Stimulated activated naive CD8-positive, alpha-beta T cell treated with anti-CD3 and anti-CD28 coated beads, Interleukin-15, Interleukin-2, amounts not matched to agents 100 ng/mL and 50 ng/mL, for 24 hours (primary cell): ENCODE measurements around the gene AVPR1B.

ENCODE experiments used
- H3K27ac Mint-ChIP-seq: one replicate; pipeline ENCODE4 v1.8.0; 2021; ENCODE audit warnings: mild to moderate bottlenecking, mixed read lengths
- H3K27me3 Mint-ChIP-seq: one replicate; pipeline ENCODE4 v1.8.0; 2021; ENCODE audit warnings: mixed read lengths
- H3K36me3 Mint-ChIP-seq: one replicate; pipeline ENCODE4 v1.8.0; 2021; ENCODE audit warnings: low read depth, mixed read lengths
- H3K4me1 Mint-ChIP-seq: one replicate; pipeline ENCODE4 v1.8.0; 2021; ENCODE audit warnings: low read depth, mixed read lengths
- H3K4me3 Mint-ChIP-seq: one replicate; pipeline ENCODE4 v1.8.0; 2021; ENCODE audit warnings: mild to moderate bottlenecking, mixed read lengths
- H3K9me3 Mint-ChIP-seq: one replicate; pipeline ENCODE4 v1.8.0; 2021; ENCODE audit warnings: mixed read lengths

AVPR1B gene

GRCh38 chr1:206105464-206105995, 11.7 kb downstream of the AVPR1B start:
- no peak overlapping the region for H3K27ac Mint-ChIP-seq
- no peaks in the 10 kb centered on the region for H3K9me3 Mint-ChIP-seq
- no peak overlapping the region for H3K4me3 Mint-ChIP-seq
- no peaks in the 10 kb centered on the region for H3K36me3 Mint-ChIP-seq
- no peaks in the 10 kb centered on the region for H3K4me1 Mint-ChIP-seq
- no peaks in the 10 kb centered on the region for H3K27me3 Mint-ChIP-seq

- Mint-ChIP-seq H3K9me3 (no peaks in the 10 kb centered on the region), H3K27me3 (peaks cover 7% of the 10 kb centered on the region), H3K4me1 (no peaks in the 10 kb centered on the region), H3K27ac (no peak overlapping the region), H3K4me3 (no peak overlapping the region), H3K36me3 (no peaks in the 10 kb centered on the region)
These were observed 13.2 kb downstream of the AVPR1B start for GRCh38 chr1:206103979-206104378.

GRCh38 chr1:206102292-206102936, 14.8 kb downstream of the AVPR1B start:
- no peaks in the 10 kb centered on the region for H3K4me1 Mint-ChIP-seq
- peaks cover 12% of the 10 kb centered on the region for H3K27me3 Mint-ChIP-seq
- no peak overlapping the region for H3K4me3 Mint-ChIP-seq
- H3K36me3 Mint-ChIP-seq = no peaks in the 10 kb centered on the region
- no peaks in the 10 kb centered on the region for H3K9me3 Mint-ChIP-seq
- no peak overlapping the region for H3K27ac Mint-ChIP-seq

- peaks cover 12% of the 10 kb centered on the region for H3K27me3 Mint-ChIP-seq
- H3K36me3 Mint-ChIP-seq = no peaks in the 10 kb centered on the region
- no peaks in the 10 kb centered on the region for H3K4me1 Mint-ChIP-seq
- no peak overlapping the region for H3K27ac Mint-ChIP-seq
- no peak overlapping the region for H3K4me3 Mint-ChIP-seq
- H3K9me3 Mint-ChIP-seq = no peaks in the 10 kb centered on the region
These were observed 15.7 kb downstream of the AVPR1B start for GRCh38 chr1:206101351-206102045.

GRCh38 chr1:206100226-206100815, 16.9 kb downstream of the AVPR1B start:
- H3K9me3 Mint-ChIP-seq = no peaks in the 10 kb centered on the region
- peaks cover 12% of the 10 kb centered on the region for H3K27me3 Mint-ChIP-seq
- H3K4me3 Mint-ChIP-seq = no peak overlapping the region
- no peak overlapping the region for H3K27ac Mint-ChIP-seq
- H3K36me3 Mint-ChIP-seq = no peaks in the 10 kb centered on the region
- no peaks in the 10 kb centered on the region for H3K4me1 Mint-ChIP-seq

GRCh38 chr1:206098242-206098919, 18.8 kb downstream of the AVPR1B start:
- no peak overlapping the region for H3K27ac Mint-ChIP-seq
- H3K27me3 Mint-ChIP-seq = peaks cover 20% of the 10 kb centered on the region
- no peaks in the 10 kb centered on the region for H3K4me1 Mint-ChIP-seq
- no peaks in the 10 kb centered on the region for H3K36me3 Mint-ChIP-seq
- H3K4me3 Mint-ChIP-seq = no peak overlapping the region
- no peaks in the 10 kb centered on the region for H3K9me3 Mint-ChIP-seq

GRCh38 chr1:206097381-206097780, 19.8 kb downstream of the AVPR1B start:
- H3K27me3 Mint-ChIP-seq = peaks cover 20% of the 10 kb centered on the region
- no peaks in the 10 kb centered on the region for H3K36me3 Mint-ChIP-seq
- H3K9me3 Mint-ChIP-seq = no peaks in the 10 kb centered on the region
- no peaks in the 10 kb centered on the region for H3K4me1 Mint-ChIP-seq
- H3K27ac Mint-ChIP-seq = no peak overlapping the region
- H3K4me3 Mint-ChIP-seq = no peak overlapping the region

GRCh38 chr1:206094024-206094423, 23.2 kb downstream of the AVPR1B start:
- H3K27me3 Mint-ChIP-seq = peaks cover 12% of the 10 kb centered on the region
- no peaks in the 10 kb centered on the region for H3K9me3 Mint-ChIP-seq
- H3K36me3 Mint-ChIP-seq = no peaks in the 10 kb centered on the region
- no peak overlapping the region for H3K27ac Mint-ChIP-seq
- H3K4me1 Mint-ChIP-seq = no peaks in the 10 kb centered on the region
- no peak overlapping the region for H3K4me3 Mint-ChIP-seq

- no peaks in the 10 kb centered on the region for H3K9me3 Mint-ChIP-seq
- H3K4me3 Mint-ChIP-seq = no peak overlapping the region
- H3K27me3 Mint-ChIP-seq = peaks cover 3% of the 10 kb centered on the region
- H3K4me1 Mint-ChIP-seq = no peaks in the 10 kb centered on the region
- no peaks in the 10 kb centered on the region for H3K36me3 Mint-ChIP-seq
- H3K27ac Mint-ChIP-seq = no peak overlapping the region
These were observed 27.8 kb downstream of the AVPR1B start for GRCh38 chr1:206089341-206089740.

- Mint-ChIP-seq H3K4me1 (peaks cover 7% of the 10 kb centered on the region), H3K4me3 (no peak overlapping the region), H3K27ac (no peak overlapping the region), H3K27me3 (no peaks in the 10 kb centered on the region), H3K36me3 (no peaks in the 10 kb centered on the region), H3K9me3 (no peaks in the 10 kb centered on the region)
These were observed 30.1 kb downstream of the AVPR1B start for GRCh38 chr1:206087091-206087490.

GRCh38 chr1:206083750-206084149, 33.4 kb downstream of the AVPR1B start:
- H3K27ac Mint-ChIP-seq = no peak overlapping the region

GRCh38 chr1:206082831-206083695, 34.1 kb downstream of the AVPR1B start:
- no peaks in the 10 kb centered on the region for H3K36me3 Mint-ChIP-seq
- no peaks in the 10 kb centered on the region for H3K9me3 Mint-ChIP-seq
- H3K4me3 Mint-ChIP-seq = no peak overlapping the region
- peaks cover 24% of the 10 kb centered on the region for H3K4me1 Mint-ChIP-seq
- no peaks in the 10 kb centered on the region for H3K27me3 Mint-ChIP-seq
- H3K27ac Mint-ChIP-seq = no peak overlapping the region

More at GRCh38 chr1:206083750-206084149, 33.4 kb downstream of the AVPR1B start:
- Mint-ChIP-seq H3K4me1 (peaks cover 24% of the 10 kb centered on the region), H3K9me3 (no peaks in the 10 kb centered on the region), H3K27me3 (no peaks in the 10 kb centered on the region), H3K4me3 (no peak overlapping the region), H3K36me3 (no peaks in the 10 kb centered on the region)

GRCh38 chr1:206081856-206082255, 35.3 kb downstream of the AVPR1B start:
- no peaks in the 10 kb centered on the region for H3K9me3 Mint-ChIP-seq
- no peaks in the 10 kb centered on the region for H3K27me3 Mint-ChIP-seq
- no peak overlapping the region for H3K4me3 Mint-ChIP-seq
- H3K4me1 Mint-ChIP-seq = peaks cover 24% of the 10 kb centered on the region
- H3K27ac Mint-ChIP-seq = no peak overlapping the region
- no peaks in the 10 kb centered on the region for H3K36me3 Mint-ChIP-seq
